ENCODE measurements around the gene SERGEF.
"Not testable (repeated sequence)": the region's sequence is repeated elsewhere in the genome, so short reads cannot be mapped to it uniquely, and the experiment has no call there.

The SERGEF gene

DNA sequence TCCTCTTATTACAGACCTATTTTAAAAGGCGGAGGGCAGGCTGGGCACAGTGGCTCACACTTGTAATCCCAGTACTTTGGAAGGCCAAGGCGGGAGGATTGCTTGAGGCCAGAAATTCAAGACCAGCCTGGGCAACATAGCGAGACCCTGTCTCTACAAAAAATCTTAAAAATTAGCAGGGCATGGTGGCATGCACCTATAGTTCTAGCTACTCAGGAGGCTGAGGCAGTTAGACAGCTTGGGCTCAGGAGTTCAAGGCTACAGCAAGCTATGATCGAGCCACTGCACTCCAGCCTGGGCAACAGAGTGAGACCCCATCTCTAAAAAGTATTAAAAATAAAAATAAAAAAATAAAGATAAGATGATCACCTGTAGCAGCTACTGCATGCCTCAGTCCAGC, 12.7 kb downstream of the SERGEF start:
- DNase-seq = not testable (repeated sequence)

DNA sequence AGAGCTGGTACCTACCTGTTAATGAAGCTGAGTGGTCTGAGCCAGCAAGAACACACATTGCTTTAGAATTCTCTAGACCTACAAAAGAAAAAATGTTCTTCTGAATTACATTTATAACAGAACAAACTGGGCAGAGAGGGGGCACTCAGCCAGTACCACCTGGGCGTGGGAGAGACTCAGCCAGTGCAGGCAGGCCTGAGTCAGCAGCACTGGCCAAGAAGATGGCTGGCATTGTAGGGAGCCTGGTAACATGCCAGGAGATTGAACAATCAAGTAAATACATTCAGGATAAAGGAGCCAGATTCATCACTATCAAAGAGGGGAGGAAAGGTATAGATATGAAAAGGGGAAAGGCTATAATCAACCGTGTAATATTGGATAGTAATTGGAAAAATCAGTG, 19.9 kb downstream of the SERGEF start:
- DNase-seq = no peak

DNA sequence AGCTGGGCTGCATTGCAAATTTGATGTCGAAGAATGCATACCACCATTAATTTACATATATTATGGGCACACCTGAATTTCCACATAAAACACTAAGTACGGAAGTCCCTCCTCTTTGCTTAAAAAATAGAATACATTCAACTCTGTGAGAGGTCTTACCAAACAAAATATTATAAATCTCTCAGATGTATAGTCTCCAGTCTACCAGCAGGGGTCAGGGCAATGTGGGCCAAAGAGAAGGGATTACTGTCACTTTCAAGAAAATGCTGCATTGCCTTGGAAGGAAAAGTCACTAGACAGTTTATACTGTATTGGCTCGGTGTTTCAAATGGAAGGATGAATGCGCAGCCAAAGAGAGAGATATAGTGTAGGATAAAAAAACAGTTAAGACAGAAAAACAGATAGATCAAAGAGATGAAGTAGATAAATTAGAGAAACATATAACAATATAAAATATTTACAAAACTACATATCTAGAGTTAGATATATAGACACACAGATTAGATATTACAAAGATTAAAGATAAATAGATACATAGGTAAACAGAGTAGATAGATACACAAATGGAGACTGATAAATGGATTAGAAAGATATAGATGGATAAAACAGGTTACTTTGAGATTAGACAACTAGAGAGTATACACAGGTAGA, 20.9 kb downstream of the SERGEF start:
- peak; percentile 49 for DNase-seq

DNA sequence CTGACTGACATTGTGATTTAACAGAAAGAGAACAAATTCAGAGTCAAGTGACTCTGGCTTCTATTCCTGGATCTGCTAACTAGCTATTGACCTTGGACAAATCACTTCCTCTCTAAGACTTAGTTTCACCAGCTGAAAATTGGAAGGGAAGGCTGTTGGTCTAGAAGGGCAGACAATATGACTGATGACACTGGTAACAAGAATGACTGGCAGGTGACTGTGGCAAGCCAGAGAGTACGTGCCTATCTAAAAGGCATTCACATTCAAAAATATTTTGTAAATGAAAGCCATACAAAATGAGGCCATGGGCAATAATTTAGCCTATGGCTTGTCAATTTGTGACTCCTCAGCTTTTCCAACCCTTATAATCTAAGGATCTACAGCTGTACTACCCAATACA, 23.5 kb downstream of the SERGEF start:
- DNase-seq = peak; percentile 40

DNA sequence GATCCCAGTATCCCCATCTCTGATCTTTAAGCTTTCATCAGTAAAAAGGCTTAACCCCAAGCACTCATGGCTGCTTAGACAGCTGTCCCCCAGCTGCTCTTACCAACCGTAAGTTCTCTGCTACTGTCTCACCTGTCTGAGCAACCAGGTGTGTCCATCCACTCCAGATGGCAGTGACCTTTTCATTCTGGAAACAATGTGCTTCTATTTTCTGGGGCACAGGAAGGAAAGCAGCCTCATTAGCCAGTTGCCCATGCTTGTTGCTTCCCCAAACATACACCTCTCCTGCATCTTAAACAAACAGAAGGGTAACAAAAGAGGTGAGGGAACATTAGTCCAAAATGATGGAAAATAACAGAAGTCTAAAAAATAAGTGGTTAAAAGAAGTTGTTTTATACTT, 24.4 kb downstream of the SERGEF start:
- peak; percentile 84 for DNase-seq

DNA sequence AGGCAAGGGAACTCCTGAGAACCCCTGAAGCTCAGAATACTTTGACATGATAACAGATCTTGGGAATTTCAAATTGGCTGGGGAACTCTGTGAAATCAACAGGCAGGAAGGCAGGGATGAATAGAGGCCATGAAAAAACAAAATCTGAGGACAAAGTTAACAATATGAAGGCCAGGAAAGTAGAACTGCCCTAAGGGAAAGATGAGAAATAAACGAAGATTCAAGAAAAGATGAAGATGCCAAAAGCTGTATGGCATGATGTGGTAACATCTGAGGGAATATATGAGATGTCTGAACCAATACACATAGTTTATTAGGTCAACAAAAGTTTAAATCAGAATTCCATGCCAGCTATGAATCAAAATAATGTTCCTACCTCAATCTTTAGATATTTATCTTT, 25.0 kb downstream of the SERGEF start:
- no peak for DNase-seq

DNA sequence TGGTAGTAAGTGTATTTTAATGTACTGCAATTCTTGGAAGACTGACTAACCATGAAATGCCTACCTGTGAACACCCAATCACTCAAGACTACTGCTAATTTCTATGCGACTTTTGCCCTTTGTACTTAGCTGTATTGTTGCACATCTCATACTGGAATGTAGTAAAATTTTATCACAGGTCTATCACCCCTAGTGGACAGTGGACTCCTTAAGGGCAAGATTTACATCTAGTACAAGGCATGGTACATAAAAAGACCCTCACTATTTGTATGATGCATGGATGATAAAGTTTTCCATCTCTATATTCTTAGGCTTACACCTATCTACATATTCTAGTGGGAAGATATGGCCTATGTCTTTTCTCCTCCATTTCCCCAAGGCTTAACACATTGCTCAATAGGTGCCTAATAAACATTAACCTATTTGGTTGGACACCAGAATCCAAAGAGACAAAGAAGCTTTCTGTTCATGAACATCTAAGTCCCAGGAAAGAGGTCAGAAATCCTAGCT, 26.1 kb downstream of the SERGEF start:
- DNase-seq = no peak

DNA sequence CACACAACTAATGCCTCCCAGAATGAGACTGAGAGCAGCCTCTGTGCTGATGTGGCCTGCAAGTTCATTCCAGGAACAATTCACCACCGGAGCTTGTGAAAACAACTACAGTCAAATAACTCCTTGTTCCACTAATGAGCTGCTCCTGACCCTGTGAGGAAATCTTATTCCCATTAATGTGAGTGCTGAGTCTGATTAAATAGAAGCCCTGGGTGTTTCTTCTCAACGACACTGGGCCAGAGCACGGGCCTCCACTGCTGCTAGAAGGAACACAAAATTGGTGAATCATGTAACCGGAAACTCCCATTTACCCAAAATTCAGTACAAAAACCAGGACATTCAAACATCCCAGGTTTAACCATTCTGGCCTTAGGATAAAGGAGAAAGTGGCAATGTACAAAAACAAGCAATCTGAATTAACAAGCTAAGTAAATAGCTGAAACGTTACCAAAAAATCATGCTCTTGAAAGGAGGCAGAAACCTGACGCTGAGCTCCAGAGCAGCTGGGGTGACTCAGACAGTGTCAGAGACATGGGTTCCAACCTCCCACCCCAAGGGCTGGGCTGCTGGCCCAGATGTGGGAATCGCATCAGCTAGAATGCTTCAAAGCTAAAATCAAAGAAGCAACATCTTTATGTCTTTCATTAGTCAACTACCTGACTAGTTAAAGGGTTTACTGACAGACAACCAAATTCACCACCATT, 26.7 kb downstream of the SERGEF start:
- no peak for DNase-seq

DNA sequence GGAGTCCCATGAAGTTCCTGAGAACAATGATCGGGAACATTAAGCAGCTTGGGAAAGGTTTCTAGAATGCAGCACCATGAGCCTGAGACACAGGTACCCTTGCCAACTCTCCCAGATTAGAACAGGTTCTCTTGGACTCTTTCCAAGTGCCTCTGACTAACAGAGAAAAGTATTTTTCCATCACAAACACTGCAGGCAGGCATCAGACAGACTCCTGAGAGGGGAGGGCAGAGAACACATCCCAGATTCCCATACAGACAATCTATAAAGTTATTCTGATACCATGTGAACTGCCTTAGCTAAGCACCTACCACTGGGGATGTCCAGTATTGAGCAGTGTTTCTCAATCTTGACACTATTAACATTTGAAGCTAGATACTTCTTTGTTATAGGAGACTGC, 27.3 kb downstream of the SERGEF start:
- no peak for DNase-seq

DNA sequence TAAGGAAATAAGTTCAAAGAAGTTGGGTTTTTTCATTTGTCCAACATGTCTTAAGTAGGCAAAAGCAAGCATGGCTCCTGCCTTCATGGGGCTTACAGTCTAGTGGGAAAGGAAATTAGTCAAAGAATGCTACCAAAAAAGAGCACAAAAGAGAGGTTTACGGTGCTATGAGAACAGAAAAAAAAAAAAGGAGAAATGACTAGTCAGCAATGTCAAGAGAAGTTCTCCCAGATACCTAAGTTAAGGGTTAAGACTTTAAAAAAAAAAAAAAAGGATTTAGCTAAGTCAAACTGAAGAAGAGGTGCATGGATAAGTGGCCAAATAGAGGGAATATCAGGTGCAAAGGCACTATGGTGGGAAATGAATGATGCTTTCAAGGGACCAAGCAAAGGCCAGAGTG, 29.3 kb downstream of the SERGEF start:
- no peak for DNase-seq

DNA sequence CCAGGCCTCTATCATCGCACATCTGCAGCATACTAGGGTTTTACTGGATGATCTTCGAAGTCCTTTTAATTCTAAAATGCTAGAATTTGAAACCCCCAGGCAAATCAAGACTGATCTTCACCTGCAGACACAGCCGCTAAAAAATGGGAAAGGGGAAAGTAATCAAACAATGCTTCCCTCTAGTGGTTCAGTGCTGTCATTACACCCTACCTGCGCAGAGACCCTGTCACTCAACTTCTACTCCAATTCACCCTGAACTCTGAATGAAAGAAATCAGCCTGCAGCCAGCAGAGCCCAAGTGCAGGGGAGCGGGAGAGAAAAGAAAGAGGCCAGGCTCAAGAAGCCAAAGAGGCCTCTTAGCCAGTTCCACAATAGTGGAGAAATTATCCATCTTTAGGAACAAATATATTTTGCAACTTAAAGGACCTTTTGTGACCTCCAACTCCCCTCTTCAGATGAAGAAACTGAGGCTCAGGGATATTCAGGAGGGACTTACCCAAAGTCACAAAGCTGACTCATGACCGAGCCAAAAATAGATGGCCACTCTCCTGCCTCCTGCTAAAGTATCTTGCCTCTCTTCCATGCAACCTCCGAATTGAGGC, 33.0 kb downstream of the SERGEF start:
- DNase-seq = peak; percentile 26

DNA sequence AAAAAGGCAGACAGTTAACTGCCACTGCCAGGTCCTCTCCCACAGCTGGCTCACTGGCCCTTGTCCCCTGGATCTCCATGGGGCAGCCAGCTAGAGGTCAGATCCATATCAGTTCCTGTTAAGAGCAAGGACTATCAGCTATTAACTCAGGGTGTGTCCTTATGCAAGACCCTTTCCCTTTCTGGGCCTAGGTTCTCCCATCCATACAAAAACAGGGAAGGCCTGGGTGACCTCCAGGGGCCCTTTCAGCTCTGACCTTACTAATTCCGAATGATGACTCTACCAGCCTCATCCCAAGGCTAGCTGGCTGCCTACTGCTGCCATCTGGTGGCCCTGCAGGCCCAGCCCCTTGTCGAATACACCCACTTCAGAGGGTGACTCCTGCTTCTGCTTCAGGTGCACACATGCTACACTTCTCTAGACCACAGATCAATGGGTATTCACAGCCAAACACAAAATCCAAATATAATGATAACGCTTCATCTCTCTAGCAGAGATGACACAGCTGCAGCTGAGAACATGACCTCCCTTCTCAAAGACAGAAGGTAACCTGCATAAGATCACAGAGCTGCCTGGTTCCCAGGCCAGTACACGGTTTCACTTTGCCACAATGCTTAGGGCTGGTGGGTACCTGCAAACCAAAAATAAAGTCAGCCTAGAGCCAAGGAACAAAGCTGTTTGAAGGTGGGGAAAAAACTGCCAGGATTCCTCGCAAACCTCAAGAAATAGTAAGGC, 34.1 kb downstream of the SERGEF start:
- DNase-seq = peak; percentile 54

DNA sequence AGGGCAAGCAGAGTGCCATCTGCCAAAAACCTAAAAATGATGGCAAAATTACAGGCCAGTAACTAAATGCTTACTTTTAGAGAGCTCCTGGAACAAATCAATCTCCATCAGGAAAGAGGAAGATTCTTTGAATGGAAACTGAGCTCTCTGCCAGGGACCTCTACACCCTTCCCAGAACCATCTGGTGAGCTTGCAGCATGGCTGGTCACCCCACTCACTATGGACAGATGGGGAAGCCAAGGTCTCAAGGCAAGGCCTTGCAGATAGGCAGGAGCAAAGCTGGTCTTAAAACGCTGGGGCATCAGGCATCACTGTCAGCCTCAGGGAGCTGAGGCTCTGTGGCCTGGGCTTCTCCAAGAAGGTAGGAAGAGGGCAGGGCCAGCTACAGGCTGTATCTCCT, 36.2 kb downstream of the SERGEF start:
- DNase-seq = no peak

DNA sequence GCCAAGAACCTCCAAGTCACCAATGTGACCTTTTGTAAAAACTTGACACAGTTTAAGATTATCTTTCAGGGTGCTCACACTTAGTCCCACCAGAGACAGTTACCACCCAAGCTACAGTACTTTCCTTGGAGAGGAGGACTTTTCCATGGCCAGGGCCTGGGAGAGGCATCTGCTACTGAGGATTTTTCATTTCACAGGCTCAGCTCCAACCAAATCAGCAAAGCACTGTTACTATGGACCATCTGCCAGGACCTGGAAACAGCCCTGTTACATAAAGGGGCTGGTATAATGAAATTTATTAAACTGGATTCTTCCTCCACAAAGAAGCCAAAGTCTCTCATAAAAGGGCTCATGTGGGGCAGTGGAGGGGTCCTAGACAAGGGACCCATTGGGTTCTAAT, 38.6 kb downstream of the SERGEF start:
- DNase-seq = no peak

DNA sequence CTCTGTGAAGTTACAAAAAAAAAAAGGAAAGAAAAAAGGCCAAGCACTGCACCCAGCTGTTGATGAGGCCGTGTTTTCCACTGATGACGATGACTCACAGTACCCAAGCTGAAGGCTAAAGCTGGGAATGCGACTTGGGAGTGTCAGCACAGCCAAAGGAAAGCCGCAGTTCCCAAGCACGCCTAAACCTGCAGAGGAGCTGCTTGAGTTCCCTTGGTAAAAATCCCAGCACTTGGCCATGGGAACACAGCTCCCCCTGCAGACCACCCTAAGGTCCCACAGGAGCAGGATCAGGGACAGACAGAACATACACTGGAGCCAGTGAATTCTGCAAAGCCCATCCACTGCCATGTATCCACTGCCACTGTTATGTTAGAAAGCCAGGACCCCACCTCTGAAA, 39.9 kb downstream of the SERGEF start:
- no peak for DNase-seq

DNA sequence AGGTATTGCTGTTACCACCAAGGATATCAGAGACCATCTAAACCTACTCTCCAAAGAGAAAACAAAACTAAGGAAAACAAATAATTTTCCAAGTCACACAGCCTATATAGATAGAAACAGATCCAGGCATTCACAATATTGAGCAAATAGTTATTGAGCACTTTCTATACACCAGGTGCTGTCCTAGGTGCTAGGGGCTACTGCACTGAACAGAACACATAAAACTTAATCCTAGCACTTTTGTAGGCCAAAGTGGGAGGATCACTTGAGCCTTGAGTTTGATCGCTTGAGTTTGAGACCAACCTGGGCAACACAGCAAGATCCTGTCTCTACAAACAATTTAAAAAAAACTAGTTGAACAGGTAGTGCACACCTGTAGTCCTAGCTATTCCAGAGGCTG, 44.6 kb downstream of the SERGEF start:
- DNase-seq = no peak

DNA sequence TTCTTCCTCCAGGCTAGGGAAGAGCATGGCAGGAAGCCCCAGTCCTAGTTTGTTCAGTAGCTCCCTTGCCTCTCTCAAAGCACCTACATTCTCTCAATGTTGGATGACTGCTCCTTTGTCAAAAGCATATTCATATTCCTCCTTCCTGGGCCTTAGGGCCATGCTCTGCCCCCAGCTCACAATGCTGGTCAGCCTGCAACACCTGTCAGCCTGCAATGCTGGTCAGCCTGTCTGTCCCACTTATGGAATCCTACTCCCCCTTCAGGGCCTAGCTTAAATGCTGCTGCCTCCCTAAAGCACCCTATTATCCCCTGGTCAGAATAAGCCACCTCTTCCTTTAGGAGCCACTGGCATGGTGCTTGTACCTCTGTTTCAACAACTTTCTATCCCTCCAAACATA, 45.2 kb downstream of the SERGEF start:
- no peak for DNase-seq

DNA sequence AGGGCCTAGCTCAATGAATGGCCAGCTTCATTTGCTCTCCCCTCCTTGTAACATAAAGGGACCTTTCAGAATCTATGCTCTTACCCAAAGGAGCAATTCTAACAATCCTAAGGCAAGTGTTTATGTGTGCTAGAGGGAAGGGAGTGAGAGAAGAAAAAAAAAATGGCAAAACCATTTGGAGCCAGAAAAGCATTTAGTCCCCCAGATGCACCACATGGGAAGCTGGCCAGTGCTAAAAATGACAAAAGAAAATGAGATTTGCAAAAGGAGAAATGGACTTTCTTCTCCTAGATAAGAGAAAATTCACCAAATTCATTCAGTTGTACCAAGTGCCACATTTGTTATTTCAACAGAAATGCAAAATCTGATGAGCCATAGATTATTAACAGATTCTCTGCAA, 52.8 kb downstream of the SERGEF start:
- no peak for DNase-seq

DNA sequence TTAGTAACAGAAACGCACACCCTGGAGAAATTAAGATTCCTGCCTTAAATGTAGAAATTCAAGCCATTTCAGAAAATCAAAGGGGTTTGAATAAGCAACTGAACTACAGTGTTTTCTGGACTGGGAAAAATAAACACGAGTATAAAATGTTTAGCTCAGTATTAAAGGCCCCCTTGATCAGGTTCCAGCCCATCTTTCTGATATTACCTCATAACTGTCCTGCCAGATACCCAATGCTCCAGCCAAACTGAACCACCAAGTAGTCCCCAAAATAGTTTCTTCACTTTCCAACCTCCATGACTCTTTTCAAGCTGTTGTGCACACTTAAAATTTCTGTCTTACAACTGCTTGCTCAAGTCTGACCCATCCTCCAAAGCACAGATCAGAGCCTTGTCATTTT, 54.4 kb downstream of the SERGEF start:
- DNase-seq = no peak

DNA sequence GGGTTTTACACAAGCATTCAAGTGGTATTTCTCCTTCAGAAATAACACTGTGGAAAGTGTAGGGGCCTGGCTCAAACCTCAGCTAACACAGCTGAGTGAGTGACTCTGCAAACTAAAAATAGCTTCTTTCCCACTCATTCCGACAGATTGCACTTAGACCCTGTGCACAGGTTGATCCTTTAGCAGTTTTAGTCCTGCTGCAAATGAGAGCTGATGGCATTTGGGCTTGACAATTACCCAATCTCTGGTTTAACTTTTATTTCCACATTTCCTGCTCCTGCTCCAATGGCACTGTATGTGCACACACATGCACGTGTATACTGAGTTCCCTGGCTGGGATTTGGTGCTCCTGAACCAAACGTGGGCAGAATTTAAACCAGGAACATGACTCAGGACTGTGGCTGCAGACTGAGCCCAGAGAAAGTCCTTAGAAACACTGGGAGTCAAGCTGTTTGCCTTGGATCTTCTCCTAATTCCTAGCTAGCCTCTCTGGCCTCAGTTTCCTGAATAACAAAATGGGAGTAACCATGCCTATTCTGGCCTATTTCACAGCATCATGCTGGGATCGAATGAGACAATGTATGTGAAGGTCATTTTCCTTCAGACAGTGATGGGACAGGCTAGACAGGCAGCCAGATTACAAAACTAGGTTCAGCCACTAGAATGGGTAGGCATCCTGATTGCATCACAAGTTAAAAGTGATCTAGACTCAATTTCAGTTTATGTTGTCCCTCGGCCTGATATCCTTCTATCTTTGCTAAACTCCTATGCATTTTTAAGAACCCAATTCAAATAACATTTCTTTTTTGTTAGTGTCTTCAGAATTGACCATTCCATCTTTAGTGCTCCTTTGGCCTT, 58.2 kb downstream of the SERGEF start:
- no peak for DNase-seq

DNA sequence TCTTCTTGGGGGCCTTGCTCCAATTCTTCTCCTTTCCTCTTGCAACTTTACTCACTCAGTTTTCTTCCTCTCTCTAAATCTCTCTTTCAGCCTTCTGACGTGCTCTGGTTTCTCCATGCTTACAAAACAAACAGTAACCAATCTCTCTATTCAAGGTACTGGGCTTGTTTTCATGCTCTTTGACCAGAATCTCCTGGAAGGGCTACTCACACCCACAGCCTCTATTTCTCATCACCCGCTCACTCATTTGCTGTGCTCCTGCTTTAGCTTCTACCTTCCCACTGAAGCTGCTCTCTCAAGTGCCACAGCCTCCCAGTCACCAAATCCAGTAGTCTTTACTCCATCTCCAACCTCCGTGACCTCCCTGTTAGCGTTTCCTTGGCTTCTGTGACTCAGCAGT, 60.4 kb downstream of the SERGEF start:
- DNase-seq = no peak

DNA sequence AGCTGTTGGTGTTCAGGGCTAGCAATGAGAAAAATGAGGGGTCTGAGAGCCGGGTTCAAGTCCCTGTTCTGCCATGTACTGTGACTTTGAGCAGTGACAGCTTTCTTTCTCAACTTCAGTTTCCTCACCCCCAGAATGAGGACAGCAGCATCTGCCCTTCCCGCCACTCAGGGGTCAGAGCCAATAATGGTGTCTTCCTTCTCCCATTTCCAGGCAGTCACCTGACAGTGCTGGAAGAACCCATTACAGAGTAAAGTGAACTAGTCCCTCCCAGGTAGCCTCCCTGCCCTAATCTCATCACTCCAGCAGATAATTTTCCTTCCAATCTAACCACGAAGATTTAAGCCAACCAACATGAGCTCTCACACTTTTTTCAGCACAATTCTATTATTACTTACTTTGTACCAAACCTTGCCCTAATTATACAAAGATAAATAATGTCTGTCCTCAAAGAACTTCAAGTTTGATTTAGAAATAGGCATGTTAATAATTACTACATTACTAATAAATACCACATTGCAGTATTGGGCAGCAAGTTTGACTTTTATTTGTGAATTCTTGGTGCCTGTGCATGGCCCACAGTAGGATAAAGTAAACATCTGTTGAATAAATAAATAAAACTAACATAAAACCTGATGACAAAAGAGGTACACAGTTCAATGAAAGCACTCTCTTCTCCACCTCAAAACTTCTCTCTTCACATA, 61.0 kb downstream of the SERGEF start:
- no peak for DNase-seq

Data from NCI-H510A treated with DMSO at 0.1 percent for 48 hours (cell line).